Stimulated activated naive CD8-positive, alpha-beta T cell treated with anti-CD3 and anti-CD28 coated beads, Interleukin-15, amount 100 ng/mL, for 72 hours (primary cell): ENCODE data around the gene FRMD8.
"Not testable (repeated sequence)": the region's sequence is repeated elsewhere in the genome, so short reads cannot be mapped to it uniquely, and the experiment has no call there.

Experiments used
- ATAC-seq: fragments of 150-1000 bp; cut with Tn5 transposase; 2 replicates; pipeline ENCODE4 v1.10.0; 2021; ENCODE audit warnings: mild to moderate bottlenecking, moderate library complexity
- DNase-seq, 2 donors: peaks; one replicate each; pipeline ENCODE4 v3.0.0; 2021 to 2022
- H3K27ac Mint-ChIP-seq, 2 donors: one replicate each; pipeline ENCODE4 v1.8.0; 2022; ENCODE audit warnings: mild to moderate bottlenecking in 2 of 2, mixed read lengths in 2 of 2, moderate library complexity in 2 of 2
- H3K27me3 Mint-ChIP-seq: one replicate; pipeline ENCODE4 v1.8.0; 2022; ENCODE audit warnings: mixed read lengths
- H3K4me1 Mint-ChIP-seq: one replicate; pipeline ENCODE4 v1.8.0; 2022; ENCODE audit warnings: mild to moderate bottlenecking, mixed read lengths
- H3K4me3 Mint-ChIP-seq, 2 donors: one replicate each; pipeline ENCODE4 v1.8.0; 2022; ENCODE audit warnings: mild to moderate bottlenecking in 2 of 2, mixed read lengths in 2 of 2, moderate library complexity in 1 of 2
- H3K9me3 Mint-ChIP-seq, 2 donors: one replicate each; pipeline ENCODE4 v1.8.0; 2022; ENCODE audit warnings: mixed read lengths in 2 of 2

The FRMD8 gene

GRCh38 chr11:65437436-65438227 is 51.2 kb downstream of the FRMD8 start:
- H3K27me3 Mint-ChIP-seq, result no peaks in the 10 kb centered on the region
- DNase-seq (no peak), ATAC-seq (no peak)
- H3K27ac Mint-ChIP-seq, result no peak overlapping the region
- no peak overlapping the region for H3K4me3 Mint-ChIP-seq
- peaks cover 84% of the 10 kb centered on the region for H3K4me1 Mint-ChIP-seq
- H3K9me3 Mint-ChIP-seq, result no peaks in the 10 kb centered on the region

- no peak overlapping the region for H3K27ac Mint-ChIP-seq
- no peaks in the 10 kb centered on the region for H3K9me3 Mint-ChIP-seq
- ATAC-seq (no peak), DNase-seq (no peak)
- H3K4me1 Mint-ChIP-seq, result peaks cover 84% of the 10 kb centered on the region
- no peaks in the 10 kb centered on the region for H3K27me3 Mint-ChIP-seq
- peak overlapping the region in 1 of 2 donors; percentile 9 for H3K4me3 Mint-ChIP-seq
Measured at GRCh38 chr11:65438257-65439151, 52.1 kb downstream of the FRMD8 start.

GRCh38 chr11:65439331-65440181 is 53.1 kb downstream of the FRMD8 start:
- peak overlapping the region in 1 of 2 donors; percentile 78 for H3K27ac Mint-ChIP-seq
- DNase-seq (no peak), ATAC-seq (peak; percentile 52)
- H3K4me1 Mint-ChIP-seq, result peaks cover 92% of the 10 kb centered on the region
- peak overlapping the region; percentile 39 to 48 for H3K4me3 Mint-ChIP-seq
- H3K27me3 Mint-ChIP-seq, result no peaks in the 10 kb centered on the region
- H3K9me3 Mint-ChIP-seq, result no peaks in the 10 kb centered on the region

GRCh38 chr11:65440831-65441499 is 54.5 kb downstream of the FRMD8 start:
- no peaks in the 10 kb centered on the region for H3K27me3 Mint-ChIP-seq
- H3K9me3 Mint-ChIP-seq, result no peaks in the 10 kb centered on the region
- H3K27ac Mint-ChIP-seq, result peak overlapping the region; percentile 57 to 80
- ATAC-seq, result no peak
- H3K4me3 Mint-ChIP-seq, result peak overlapping the region in 1 of 2 donors; percentile 39
- H3K4me1 Mint-ChIP-seq, result peaks cover 81% of the 10 kb centered on the region
- DNase-seq, result no peak

- Mint-ChIP-seq H3K27me3 (no peaks in the 10 kb centered on the region), H3K27ac (peak overlapping the region in 1 of 2 donors; percentile 86), H3K4me3 (no peak overlapping the region), H3K4me1 (peaks cover 82% of the 10 kb centered on the region), H3K9me3 (no peaks in the 10 kb centered on the region)
- DNase-seq (no peak), ATAC-seq (no peak)
Measured at GRCh38 chr11:65442842-65443331, 56.5 kb downstream of the FRMD8 start.

- Mint-ChIP-seq H3K4me1 (peaks cover 82% of the 10 kb centered on the region), H3K27ac (no peak overlapping the region), H3K4me3 (no peak overlapping the region), H3K9me3 (no peaks in the 10 kb centered on the region), H3K27me3 (no peaks in the 10 kb centered on the region)
- ATAC-seq, result no peak
- no peak for DNase-seq
Measured at GRCh38 chr11:65444314-65445051, 58.0 kb downstream of the FRMD8 start.

- ATAC-seq (no peak), DNase-seq (no peak)
- peaks cover 0 to under 1% of the 10 kb centered on the region in 2 donors for H3K9me3 Mint-ChIP-seq
- H3K4me3 Mint-ChIP-seq, result no peak overlapping the region
- no peaks in the 10 kb centered on the region for H3K27me3 Mint-ChIP-seq
- no peak overlapping the region for H3K27ac Mint-ChIP-seq
- peaks cover 76% of the 10 kb centered on the region for H3K4me1 Mint-ChIP-seq
Measured at GRCh38 chr11:65445101-65445603, 58.7 kb downstream of the FRMD8 start.

- ATAC-seq, result peak; percentile 8
- H3K27ac Mint-ChIP-seq, result peak overlapping the region in 1 of 2 donors; percentile 2
- no peak for DNase-seq
- no peaks in the 10 kb centered on the region for H3K27me3 Mint-ChIP-seq
- peaks cover 69% of the 10 kb centered on the region for H3K4me1 Mint-ChIP-seq
- no peak overlapping the region for H3K4me3 Mint-ChIP-seq
- H3K9me3 Mint-ChIP-seq, result peaks cover 0 to 7% of the 10 kb centered on the region in 2 donors
Measured at GRCh38 chr11:65445604-65446445, 59.4 kb downstream of the FRMD8 start.

GRCh38 chr11:65446446-65447277 is 60.2 kb downstream of the FRMD8 start:
- ATAC-seq (peak; percentile 26), DNase-seq (no peak)

GRCh38 chr11:65448074-65448417 is 61.6 kb downstream of the FRMD8 start:
- H3K4me3 Mint-ChIP-seq, result no peak overlapping the region
- no peaks in the 10 kb centered on the region for H3K27me3 Mint-ChIP-seq
- DNase-seq (no peak), ATAC-seq (peak; percentile 18)
- H3K9me3 Mint-ChIP-seq, result peaks cover 0 to 9% of the 10 kb centered on the region in 2 donors
- peaks cover 55% of the 10 kb centered on the region for H3K4me1 Mint-ChIP-seq
- peak overlapping the region in 1 of 2 donors; percentile 74 for H3K27ac Mint-ChIP-seq

More at GRCh38 chr11:65446446-65447277, 60.2 kb downstream of the FRMD8 start:
- Mint-ChIP-seq H3K27me3 (no peaks in the 10 kb centered on the region), H3K27ac (peak overlapping the region in 1 of 2 donors; percentile 55), H3K4me1 (peaks cover 60% of the 10 kb centered on the region), H3K4me3 (no peak overlapping the region), H3K9me3 (peaks cover 0 to 9% of the 10 kb centered on the region in 2 donors)

- DNase-seq (no peak), ATAC-seq (peak; percentile 44)
- Mint-ChIP-seq H3K4me3 (no peak overlapping the region), H3K4me1 (peaks cover 55% of the 10 kb centered on the region), H3K9me3 (peaks cover 0 to 9% of the 10 kb centered on the region in 2 donors), H3K27me3 (no peaks in the 10 kb centered on the region), H3K27ac (peak overlapping the region in 1 of 2 donors; percentile 6)
Measured at GRCh38 chr11:65448418-65449105, 62.1 kb downstream of the FRMD8 start.

GRCh38 chr11:65451301-65451700 is 64.9 kb downstream of the FRMD8 start:
- not testable (repeated sequence) for ATAC-seq, H3K4me3 Mint-ChIP-seq, DNase-seq, H3K27ac Mint-ChIP-seq, H3K9me3 Mint-ChIP-seq, H3K27me3 Mint-ChIP-seq
- H3K4me1 Mint-ChIP-seq, result peaks cover 66% of the 10 kb centered on the region
